GM04504 (cell line): ENCODE results near the gene GTPBP4.
"Not testable (repeated sequence)": the region's sequence is repeated elsewhere in the genome, so short reads cannot be mapped to it uniquely, and the experiment has no call there.

ENCODE experiments used
- DNase-seq: peaks from one replicate; pipeline ENCODE4 v3.0.0-alpha.2; 2012; ENCODE audit warnings: low read depth

Gene GTPBP4

DNA sequence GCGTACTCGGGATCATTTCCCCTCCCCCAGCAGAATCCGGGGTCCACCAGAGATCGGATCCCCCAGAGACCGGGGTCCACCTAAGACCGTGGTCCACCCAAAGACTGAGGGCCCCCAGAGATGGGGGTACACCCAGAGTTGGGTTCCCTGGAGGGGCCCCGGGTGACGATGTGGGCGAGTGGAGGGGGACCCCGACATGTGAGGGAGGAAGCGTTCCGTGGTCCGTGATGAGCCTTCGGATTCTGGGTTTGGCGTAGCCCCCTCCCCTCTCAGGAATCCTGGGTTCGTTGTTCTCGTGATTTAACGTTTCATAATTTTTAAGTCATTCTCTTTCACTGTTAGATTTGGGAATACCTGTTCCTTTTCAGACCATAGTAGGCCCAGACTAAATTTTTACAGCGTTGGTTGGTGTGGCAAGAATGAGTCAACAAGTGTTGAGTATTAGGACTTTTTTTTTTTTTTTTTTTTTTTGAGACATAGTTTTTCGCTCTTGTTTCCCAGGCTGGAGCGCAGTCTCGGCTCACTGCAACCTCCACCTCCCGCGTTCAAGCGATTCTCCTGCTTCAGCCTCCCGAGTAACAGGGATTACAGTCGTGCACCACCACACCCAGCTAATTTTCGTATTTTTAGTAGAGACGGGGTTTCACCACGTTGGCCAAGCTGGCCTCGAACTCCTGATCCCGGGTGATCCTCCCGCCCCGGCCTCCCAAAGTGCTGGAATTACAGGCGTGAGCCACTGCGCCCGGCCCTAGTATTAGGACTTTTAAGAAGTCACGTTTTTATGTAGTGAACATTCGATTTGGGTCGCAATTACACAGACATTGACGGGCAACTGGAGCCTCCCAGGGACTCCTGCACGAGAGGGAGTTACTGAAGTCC is 672 bp downstream of the GTPBP4 start:
- DNase-seq, result no peak

DNA sequence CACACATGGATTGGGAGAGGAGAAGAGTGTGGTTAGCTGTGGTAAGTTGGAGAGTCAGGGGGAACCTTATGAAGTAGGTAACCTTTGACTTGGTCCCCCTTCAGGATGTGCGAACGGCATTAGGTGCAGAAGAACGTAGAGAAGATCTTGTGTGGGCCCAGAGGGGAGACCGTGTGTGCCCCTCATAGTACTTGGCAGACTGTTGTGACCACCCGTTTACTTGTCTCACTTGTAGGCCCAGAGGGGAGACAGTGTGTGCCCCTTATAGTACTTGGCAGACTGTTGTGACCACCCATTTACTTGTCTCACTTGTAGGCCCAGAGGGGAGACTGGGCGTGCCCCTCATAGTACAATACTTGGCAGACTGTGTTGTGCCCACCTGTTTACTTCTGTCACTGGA is 2.6 kb downstream of the GTPBP4 start:
- no peak for DNase-seq

DNA sequence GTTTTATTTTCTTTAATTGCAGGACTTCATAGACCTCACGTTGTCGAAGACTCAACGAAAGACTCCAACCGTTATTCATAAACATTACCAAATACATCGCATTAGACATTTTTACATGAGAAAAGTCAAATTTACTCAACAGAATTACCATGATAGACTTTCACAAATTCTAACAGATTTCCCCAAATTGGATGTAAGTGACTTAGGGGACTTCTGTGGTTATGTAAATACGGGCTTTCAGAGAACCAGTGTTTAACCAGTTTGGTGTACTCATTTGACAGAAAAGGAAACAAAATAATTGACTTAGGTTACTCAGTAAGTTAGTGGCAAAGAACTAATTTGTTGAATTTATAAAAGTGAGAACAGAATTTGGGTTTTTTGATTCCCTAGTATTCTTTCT is 4.2 kb downstream of the GTPBP4 start:
- no peak for DNase-seq

DNA sequence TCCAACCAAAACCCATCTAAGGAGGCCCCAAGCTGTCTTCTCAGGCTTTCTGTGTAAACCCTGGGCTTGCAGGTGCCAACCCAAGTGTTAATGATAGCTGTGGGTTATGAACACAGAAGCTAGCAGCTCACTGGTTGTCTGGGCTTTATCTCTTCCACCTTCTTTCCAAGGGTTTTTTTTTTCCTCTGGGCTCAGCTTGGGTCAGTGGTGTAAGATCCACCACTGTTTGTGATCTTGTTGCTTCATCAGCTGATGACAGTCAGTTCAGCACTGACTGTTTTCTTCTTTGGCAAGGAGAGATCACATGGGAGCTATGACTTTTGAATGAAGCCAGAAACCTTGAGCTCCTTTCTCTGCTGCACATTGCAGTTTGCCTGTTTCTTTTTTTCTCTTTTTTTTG is 4.6 kb downstream of the GTPBP4 start:
- no peak for DNase-seq

DNA sequence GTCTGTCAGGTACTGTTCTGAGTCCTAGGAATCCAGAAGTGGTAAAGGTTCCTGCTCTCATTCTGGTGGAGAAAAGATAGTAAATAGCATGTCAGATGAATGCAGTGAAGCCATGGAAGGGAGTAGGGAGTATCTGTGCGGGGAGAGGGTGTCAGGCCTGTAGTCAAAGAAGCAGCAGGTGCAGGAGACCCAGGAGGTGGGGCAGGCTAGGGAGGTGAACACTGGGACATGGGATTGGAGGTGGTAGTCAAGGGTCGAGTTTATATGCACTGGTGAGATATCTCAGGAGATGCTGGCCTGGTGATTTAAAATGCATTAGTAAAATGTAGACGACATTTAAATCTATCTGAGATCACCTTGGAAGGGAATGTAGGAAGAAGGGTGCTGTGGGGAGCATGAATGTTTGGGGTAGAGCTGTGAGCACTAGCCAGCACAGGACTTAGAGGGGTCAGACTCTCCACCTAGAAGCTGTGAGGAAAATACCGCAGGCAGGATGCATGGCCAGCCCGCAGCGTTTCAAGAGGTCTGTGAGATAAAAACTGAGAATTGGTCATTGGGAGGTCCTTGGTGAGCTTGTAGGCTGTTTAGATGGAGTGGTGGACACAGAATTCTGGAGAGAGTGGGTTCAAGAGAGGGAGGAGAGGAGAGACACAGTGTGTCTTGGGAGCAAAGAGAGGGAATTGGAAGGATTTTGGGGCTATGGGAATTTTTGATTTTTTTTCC is 6.8 kb downstream of the GTPBP4 start:
- no peak for DNase-seq

DNA sequence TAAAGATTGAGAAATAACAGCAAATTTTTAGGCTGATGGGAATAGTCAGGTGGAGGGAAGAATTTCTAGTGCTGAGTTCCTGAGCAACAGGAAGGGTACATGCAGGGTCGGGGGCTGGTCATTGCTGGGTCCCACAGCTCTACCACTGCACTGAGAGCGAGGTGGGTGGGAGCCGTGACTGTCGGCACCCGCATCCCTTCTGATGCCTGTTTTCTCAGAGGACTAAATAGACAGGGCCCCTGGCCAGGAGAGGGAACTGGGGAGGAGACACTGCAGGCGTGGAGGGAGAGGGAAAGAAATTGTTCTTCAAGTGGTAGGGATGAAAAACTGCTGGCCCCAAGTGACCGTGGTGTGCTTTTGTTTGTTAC is 7.3 kb downstream of the GTPBP4 start:
- DNase-seq, result no peak

DNA sequence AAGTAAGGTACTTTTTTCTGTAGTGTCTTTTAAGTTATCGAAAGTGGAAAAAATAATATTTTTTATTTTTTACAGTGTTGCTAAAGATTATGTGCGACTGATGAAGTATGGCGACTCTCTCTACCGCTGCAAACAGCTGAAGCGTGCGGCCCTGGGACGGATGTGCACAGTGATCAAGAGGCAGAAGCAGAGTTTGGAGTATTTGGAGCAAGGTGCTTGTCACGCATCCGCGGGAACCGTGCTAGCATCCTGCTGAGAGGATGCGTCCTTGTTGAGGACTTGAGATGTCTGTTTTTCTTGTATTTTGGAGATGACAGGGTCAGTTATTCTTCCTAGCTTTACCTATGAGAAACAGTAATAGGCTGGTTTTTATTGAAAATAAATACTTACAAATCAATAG is 7.8 kb downstream of the GTPBP4 start:
- DNase-seq, result no peak

DNA sequence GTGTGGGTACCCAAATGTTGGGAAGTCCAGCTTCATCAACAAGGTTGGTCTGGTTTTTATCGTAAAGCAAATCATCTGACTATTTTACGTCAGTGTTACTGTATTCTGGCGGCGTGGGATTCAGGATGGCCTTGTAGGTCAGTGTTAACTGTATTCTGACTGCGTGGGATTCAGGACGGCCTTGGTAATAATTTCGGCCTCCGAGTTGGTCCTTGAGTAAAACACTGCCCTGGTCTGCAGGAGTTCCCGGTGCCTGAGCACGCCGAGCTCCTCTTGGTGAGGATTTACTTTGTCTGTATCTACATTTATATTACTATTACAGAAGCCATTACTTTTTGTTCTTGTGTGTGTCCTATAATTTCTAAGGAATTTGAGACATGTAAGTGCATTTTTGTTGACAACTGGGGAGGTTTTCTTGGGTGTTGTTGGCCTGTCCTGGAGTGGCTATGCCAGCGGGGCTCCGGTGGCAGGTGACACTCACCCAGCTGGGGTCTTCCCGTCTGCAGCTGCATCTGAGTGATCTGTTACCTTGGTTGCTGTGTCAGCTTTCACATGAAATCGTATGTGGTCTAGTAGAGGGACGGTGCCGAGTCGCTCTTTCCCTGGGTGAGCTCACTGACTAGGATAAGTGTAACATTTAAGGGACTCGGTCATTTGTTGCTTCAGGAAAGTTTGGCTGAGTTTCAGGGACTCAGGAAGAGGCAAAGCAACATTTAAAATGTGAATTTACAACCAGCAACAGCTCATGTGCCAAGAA is 9.2 kb downstream of the GTPBP4 start:
- DNase-seq, result no peak

DNA sequence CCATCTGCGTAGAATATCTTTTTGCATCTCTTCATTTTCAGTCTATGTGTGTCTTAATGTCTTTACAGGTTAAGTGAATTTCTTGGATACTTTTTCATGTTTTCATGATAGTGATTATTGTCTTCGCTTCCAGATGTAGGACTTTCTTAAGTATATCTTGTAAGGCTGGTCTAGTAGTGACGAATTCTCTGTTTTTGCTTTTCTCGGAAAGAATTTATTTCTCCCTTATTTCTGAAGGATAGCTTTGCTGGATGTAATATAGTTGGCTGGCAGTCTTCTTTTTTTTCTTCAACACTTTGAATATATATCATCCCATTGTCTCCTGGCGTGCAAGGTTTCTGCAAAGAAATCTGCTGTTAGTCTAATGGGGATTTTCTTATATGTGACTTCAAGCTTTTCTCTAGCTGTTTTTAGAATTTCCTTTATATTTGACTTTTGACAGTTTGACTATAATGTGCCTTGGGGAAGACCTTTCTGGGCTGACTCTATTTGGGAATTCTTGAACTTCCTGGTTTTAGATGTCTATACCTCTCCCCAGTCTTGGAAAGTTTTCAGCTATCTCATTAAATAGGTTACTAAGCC is 14.3 kb downstream of the GTPBP4 start:
- no peak for DNase-seq

DNA sequence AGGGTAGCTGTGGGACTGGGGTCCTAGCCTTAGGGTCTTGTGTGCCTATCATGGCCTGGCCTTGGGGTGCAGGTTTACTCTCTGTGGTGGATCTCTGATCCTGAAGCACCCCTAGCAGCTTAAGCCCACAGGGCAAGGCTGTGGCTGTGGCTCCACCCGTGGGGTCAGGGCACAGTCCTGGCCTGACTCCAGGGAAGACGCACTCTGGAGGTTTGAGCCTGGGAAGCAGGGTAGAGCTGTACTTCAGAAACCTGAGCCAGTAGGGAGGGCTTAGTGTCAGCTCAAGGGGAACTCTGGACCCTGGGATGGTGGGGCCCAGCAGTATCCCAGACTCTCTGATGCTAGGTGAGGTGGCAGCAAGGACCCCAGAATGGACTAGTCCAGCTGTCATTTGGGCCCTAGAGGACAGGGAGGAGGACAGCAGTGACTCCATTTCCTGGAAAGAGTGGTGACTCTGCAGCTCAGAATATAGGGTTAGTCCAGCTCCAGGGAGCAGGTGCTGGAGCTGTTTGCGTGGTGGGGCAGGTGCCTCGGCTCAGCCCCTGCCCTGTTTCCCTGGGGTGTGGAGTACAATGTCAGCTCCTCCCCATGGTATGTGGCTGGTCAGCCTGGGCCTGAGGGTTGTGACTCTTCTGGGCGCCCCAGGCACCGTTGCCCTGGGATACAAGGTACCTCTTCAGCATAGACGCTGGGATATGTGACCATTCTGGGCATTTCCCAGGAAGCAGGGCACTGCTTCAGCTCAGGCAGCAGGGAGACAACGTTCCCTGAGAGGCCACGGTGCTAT is 15.8 kb downstream of the GTPBP4 start:
- DNase-seq, result no peak

DNA sequence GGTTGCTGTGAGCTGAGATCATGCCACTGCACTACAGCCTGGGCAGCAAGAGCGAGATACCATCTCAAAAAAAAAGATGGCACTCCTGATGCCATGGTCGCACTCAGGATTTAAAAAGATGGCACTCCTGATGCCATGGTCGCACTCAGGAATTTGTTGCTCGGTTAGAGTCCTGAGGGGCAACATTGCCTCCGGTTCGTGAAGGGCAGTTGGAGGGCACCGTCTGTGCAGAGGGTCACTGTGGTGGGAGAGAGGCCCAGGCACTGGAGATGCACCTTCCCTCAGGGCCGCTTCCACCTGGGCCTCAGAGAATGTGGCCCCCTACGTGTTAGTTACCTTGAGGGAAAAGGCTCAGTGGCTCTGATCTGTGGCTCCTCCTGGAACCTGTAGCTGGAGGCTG is 18.3 kb downstream of the GTPBP4 start:
- DNase-seq, result no peak

DNA sequence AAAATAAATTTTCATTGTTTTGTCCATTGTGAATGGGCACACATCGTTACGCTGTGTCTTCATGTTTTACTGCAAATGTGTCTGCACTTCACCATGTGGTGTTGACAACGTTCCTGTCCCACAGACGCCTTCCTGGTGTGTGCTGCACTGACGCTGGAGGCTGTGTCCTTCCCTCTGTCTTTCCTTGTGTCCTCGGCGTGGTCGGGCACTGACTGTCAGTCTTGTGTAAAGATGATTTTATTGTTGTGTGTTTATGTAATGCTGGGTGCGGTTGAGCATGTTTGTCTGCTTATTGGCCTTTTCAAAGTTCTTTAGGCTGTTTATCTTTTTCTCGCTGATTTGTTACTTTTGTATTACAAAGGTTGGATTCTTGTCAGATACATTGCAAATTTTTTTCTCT is 19.3 kb downstream of the GTPBP4 start:
- no peak for DNase-seq

DNA sequence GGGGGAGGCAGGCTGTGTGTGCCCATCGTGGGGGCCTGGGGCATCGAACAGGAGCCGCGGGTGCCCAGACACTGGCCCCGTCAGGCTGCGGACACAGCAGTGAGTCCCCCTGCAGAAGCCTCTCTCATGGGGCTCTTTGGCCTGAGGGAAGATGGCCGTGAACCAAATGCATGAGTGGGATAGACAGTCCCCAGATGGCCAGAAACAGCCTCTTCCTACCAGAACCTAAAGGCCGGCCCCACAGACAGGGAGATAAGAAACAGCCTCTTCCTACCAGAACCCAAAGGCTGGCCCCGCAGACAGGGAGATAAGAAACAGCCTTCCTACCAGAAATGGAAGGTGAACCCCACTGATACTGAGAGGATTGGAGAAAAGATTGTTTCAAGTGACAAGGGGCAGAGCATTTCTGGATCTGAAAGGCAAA is 20.8 kb downstream of the GTPBP4 start:
- DNase-seq, result no peak

DNA sequence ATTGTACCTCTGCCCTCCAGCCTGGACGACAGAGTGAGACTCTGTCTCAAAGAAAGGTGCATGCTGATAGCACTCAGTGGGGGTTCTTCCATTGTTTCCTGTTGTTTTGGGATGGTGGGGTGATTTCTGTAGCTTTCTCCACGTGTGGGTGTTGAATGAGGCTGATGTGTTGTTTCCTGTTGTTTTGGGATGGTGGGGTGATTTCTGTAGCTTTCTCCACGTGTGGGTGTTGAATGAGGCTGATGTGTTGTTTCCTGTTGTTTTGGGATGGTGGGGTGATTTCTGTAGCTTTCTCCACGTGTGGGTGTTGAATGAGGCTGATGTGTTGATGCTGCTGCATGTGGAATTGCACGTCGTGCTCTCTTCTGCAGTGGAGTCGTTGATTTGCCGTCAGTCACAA is 21.7 kb downstream of the GTPBP4 start:
- not testable (repeated sequence) for DNase-seq

DNA sequence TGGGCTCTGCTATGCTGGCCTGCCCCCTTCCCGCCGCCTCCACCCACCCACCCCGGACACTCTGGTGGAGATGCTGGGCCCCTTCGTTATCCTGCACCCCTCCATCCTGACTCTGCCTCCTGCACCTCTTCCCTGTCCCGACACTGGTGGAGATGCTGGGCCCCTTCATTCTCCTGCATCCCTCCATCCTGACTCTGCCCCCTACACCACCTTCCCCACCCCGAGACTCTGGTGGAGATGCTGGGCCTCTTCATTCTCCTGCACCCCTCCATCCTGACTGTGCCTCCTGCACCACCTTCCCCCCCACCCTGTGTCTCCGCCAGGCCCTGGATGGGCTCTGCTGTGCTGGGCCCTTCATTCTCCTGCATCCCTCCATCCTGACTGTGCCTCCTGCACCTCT is 22.5 kb downstream of the GTPBP4 start:
- DNase-seq, result no peak

DNA sequence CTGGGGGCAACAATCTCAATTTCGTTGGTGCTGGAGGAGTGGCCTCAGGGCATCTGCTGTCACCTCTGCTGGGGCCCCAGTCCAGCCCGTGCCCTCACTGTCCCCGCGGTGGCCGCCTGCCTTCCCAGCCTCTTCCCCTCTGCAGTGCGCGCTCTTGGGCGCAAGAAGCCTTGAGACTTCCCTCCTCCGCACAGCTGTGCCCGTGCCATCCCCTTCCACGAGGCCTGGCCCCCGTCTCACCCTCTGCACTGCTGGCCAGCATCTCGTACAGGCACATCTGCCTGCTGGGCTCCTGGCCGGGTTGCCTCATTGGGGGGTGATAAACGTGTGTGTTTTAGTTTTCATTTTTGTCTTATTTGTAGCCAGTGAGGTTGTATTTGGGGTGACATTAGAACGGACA is 23.5 kb downstream of the GTPBP4 start:
- DNase-seq, result no peak

DNA sequence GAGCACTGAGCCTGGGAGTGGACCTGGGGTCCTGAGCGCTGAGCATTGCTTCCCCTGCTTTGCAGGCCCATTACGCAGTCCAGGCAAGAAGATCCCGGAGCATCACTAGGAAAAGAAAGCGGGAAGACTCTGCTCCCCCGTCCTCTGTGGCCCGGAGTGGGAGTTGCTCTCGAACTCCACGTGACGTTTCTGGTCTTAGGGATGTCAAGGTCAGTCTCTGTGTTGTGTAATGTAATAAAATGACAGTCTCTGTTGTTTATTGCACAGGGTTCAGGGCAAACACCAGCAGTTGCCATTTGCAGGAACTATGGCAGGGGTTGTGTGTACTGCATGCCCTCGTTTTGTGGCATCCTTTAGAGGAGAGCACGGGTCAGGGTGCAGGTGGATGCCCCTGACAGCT is 27.5 kb downstream of the GTPBP4 start:
- no peak for DNase-seq

DNA sequence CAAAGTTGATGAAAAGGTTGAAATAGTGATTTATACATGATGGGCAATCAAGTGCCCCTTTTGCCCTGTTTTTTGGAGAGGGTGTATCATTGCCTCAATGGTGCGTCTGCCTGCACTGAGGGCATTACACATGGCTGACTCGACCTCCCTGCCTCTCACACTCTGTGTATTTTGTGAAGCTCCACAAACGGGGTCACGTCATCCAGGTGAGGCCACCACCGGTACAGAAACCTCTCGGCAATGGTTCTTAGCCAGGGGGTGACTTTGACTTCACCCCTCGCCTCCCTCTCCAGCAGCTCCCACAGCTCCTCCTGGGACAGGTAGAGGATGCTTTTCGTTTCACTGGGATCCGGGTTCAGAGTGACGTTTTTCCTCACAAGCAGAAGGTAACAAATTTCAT is 31.1 kb downstream of the GTPBP4 start:
- DNase-seq, result no peak

DNA sequence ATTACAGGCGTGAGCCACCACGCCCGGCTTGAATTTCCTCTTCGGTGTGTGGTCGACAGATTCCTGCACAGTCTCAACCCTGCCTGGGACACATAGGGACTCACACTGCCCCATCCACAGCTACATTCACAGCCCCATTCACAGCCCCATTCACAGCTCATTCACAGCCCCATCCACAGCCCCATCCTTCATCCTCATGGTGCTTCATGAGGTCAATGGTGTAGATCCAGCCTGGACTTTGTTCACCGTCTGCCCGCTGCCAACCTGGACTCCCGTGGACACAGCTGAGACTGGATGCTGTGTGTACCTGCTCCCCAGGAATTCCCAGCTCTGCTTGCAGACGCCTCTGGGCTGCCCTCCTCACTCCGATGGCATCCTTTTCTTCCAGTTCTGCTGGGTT is 32.2 kb downstream of the GTPBP4 start:
- DNase-seq, result no peak

DNA sequence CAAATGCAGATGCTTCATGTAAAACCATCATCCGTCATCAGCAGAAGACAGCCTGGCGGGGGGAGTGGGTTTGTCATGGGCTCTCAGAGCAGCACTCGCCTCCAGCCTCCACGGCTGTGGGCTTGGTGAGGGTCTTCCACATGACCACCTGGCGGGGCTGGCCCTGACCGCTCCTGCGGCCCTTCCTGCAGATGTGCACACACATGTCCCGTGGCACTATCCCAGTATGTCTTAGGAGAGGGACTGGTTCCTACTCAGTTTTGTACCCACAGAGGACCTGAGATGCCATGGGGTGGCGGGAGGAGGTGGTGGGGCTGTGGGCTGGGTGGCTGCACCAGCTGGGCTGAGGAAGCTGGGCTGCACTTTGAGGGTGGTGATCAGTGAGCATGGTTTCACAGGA is 32.7 kb downstream of the GTPBP4 start:
- no peak for DNase-seq

DNA sequence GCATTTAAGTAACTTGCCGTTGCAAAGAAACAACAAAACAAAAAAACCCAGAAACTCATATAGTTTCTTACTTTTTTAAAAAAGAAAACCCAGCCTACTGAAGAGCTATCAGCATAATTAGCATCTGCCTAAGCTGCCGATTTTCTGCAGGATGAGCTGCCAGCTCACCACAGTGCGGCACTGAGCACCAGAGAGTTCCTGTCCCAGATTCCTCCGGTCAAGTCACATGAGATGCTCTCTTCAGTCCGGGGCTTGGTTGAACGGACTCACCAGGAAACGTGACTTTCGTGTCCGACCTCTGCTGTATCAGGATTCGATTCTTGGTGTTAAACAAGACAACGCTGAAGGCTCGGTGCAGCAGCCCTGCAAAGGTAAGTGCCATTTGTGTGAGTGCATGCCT is 34.2 kb downstream of the GTPBP4 start:
- no peak for DNase-seq

DNA sequence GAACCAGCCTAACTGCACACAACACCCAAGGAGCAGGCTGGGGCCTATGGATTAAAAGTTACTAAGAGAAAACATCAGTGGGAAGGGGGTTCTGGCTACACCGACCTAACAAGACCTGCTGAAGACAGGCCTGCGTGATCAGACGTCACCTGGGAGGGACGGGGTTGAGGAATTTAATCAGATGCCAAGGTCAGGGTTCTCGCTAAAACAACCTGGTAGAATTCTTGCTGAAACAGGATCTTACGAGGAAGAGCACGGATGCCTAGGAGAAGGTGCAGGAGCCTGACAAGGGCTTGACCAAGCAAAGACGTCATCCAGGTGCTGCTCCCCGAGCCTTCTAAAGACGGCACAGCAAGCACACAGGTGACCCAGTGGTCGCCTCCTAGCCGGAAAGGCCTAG is 35.9 kb downstream of the GTPBP4 start:
- no peak for DNase-seq
